Dedifferentiated amniotic fluid mesenchymal stem cell (primary cell): ENCODE data around the gene CCIN.
A peak's percentile ranks its signal among the peaks of the same experiment; 100 is the strongest.
"Not testable (repeated sequence)": the region's sequence is repeated elsewhere in the genome, so short reads cannot be mapped to it uniquely, and the experiment has no call there.

Experiments used
- DNase-seq: peaks from one replicate; pipeline ENCODE4 v3.0.0-alpha.2; 2016; ENCODE audit errors: extremely low spot score

Gene CCIN

GRCh38 chr9:36158917-36159316 is 10.3 kb upstream of the CCIN start:
- DNase-seq: no peak

- not testable (repeated sequence) for DNase-seq
Observed at GRCh38 chr9:36159509-36159908, 9.7 kb upstream of the CCIN start.

- DNase-seq: not testable (repeated sequence)
Observed at GRCh38 chr9:36160126-36160525, 9.1 kb upstream of the CCIN start.

- no peak for DNase-seq
Observed at GRCh38 chr9:36161187-36161586, 8.0 kb upstream of the CCIN start.

- DNase-seq: no peak
Observed at GRCh38 chr9:36162211-36162738, 6.9 kb upstream of the CCIN start.

GRCh38 chr9:36163049-36163785 is 6.0 kb upstream of the CCIN start:
- DNase-seq: no peak

- DNase-seq: no peak
Observed at GRCh38 chr9:36163786-36164170, 5.4 kb upstream of the CCIN start.

- DNase-seq: no peak
Observed at GRCh38 chr9:36164372-36164771, 4.8 kb upstream of the CCIN start.

- no peak for DNase-seq
Observed at GRCh38 chr9:36164989-36165388, 4.2 kb upstream of the CCIN start.

- peak; percentile 62 for DNase-seq
Observed at GRCh38 chr9:36165826-36166167, 3.4 kb upstream of the CCIN start.

GRCh38 chr9:36166168-36166927 is 2.8 kb upstream of the CCIN start:
- DNase-seq: peak; percentile 69

- no peak for DNase-seq
Observed at GRCh38 chr9:36169708-36170107, 520 bp downstream of the CCIN start.

GRCh38 chr9:36170531-36170930 is 1.3 kb downstream of the CCIN start:
- DNase-seq: no peak

- DNase-seq: no peak
Observed at GRCh38 chr9:36173861-36174260, 4.7 kb downstream of the CCIN start.

- DNase-seq: no peak
Observed at GRCh38 chr9:36174271-36174670, 5.1 kb downstream of the CCIN start.

GRCh38 chr9:36174731-36175130 is 5.5 kb downstream of the CCIN start:
- no peak for DNase-seq

- DNase-seq: not testable (repeated sequence)
Observed at GRCh38 chr9:36175209-36175608, 6.0 kb downstream of the CCIN start.

GRCh38 chr9:36176496-36176895 is 7.3 kb downstream of the CCIN start:
- not testable (repeated sequence) for DNase-seq

- DNase-seq: no peak
Observed at GRCh38 chr9:36177571-36177970, 8.4 kb downstream of the CCIN start.

- not testable (repeated sequence) for DNase-seq
Observed at GRCh38 chr9:36180243-36180642, 11.1 kb downstream of the CCIN start.

GRCh38 chr9:36187414-36187813 is 18.2 kb downstream of the CCIN start:
- DNase-seq: no peak

GRCh38 chr9:36188212-36188611 is 19.0 kb downstream of the CCIN start:
- DNase-seq: no peak

- no peak for DNase-seq
Observed at GRCh38 chr9:36189976-36190375, 20.8 kb downstream of the CCIN start.
